H1 (cell line): Measurements from ENCODE around the gene ROM1. TPM values are rescaled to one million over a fixed set of nuclear protein-coding genes. Genes with fewer than 3 reads are reported as not detected.

Experiments
- BACH1 ChIP-seq: IDR thresholded peaks from 2 replicates; pipeline ENCODE4 v1.6.1; 2012; ENCODE audit warnings: low read length, improper control_type of control experiment
- CTCF ChIP-seq, 3 experiments: IDR thresholded peaks; 1 replicate in 2 of 3; 2 replicates in 1 of 3; pipeline versions ENCODE4 v1.5.1 to v1.6.1; 2011; ENCODE audit warnings: low read length in 3 of 3, mild to moderate bottlenecking in 3 of 3, inconsistent platforms in 2 of 3, low read depth in 1 of 3, moderate library complexity in 1 of 3; ENCODE audit not compliant: insufficient read depth in 1 of 3; ENCODE audit errors: control extremely low read depth in 1 of 3
- EGR1 ChIP-seq: IDR thresholded peaks from 2 replicates; pipeline ENCODE4 v1.6.1; 2011; ENCODE audit warnings: low read depth, low read length, borderline replicate concordance
- HDAC2 ChIP-seq, 2 experiments: fragments of 300-600 bp in 1 of 2; sonication (generic) in 1 of 2; IDR thresholded peaks; 2 replicates each; pipeline ENCODE4 v1.6.1; 2011 to 2012; ENCODE audit warnings: low read depth in 2 of 2, low read length in 2 of 2, mild to moderate bottlenecking in 2 of 2, moderate library complexity in 2 of 2, borderline replicate concordance in 1 of 2, inconsistent platforms in 1 of 2
- MAFK ChIP-seq: IDR thresholded peaks from 2 replicates; pipeline ENCODE4 v1.6.1; 2012; ENCODE audit warnings: low read depth, mild to moderate bottlenecking, improper control_type of control experiment, low read length
- MAX ChIP-seq: IDR thresholded peaks from 2 replicates; pipeline ENCODE4 v1.6.1; 2012; ENCODE audit warnings: inconsistent platforms
- RAD21 ChIP-seq, 2 experiments: IDR thresholded peaks in 1 of 2; conservative IDR thresholded peaks in 1 of 2; 2 replicates each; pipeline ENCODE4 v1.6.1; 2011; ENCODE audit warnings: low read depth in 2 of 2, low read length in 2 of 2, improper control_type of control experiment in 1 of 2, inconsistent platforms in 1 of 2, mild to moderate bottlenecking in 1 of 2, moderate library complexity in 1 of 2
- TAF7 ChIP-seq: optimal IDR thresholded peaks from 2 replicates; pipeline ENCODE3; 2011; ENCODE audit warnings: low read depth, mild to moderate bottlenecking, inconsistent platforms, low read length, moderate library complexity, borderline replicate concordance
- polyA plus RNA-seq, 7 experiments: library from polyadenylated mRNA; depleted of rRNA in 3 of 7; stranded (reverse) in 5 of 7; unstranded in 2 of 7; fragments of >200 nt in 5 of 7; fragments of 200-250 nt in 2 of 7; gene quantifications; 1 replicate in 5 of 7; 2 replicates in 1 of 7; 4 replicates in 1 of 7; pipeline versions ENCODE4 v1.2.1 to v1.2.3, GENCODE V29; 2011 to 2013; ENCODE audit warnings: missing spikeins in 2 of 7, mixed read lengths in 2 of 7
- total RNA-seq: library from RNA; stranded (reverse); fragmentation: NEBNext Ultra II Directional; extraction: Animal tissue kit (Norgen Biotek cat#: 25700); gene quantifications from 2 replicates; pipeline ENCODE4 v1.2.1, GENCODE V29; 2021

Gene ROM1
- total and polyA plus RNA-seq, 2 of the 8 experiments (the other 6 are each of a cell fraction or from before 2014, with no cell fraction given), result 0.86 to 2.2 TPM

- TF ChIP-seq BACH1, result peak; percentile 38; the same call in 1 of the 2 replicates
- peak; percentile 23 to 47; a peak in 3 of 4 replicates for TF ChIP-seq RAD21 (IDR thresholded peaks at IDR 0.05 in 1 of 2, conservative IDR thresholded peaks at IDR 0.05 in 1 of 2; ENCODE audit: low read depth in 2 of 2, low read length in 2 of 2)
- TF ChIP-seq MAX, result no peak
- peak; percentile 80; the same call in 1 of the 2 replicates for TF ChIP-seq EGR1
- TF ChIP-seq TAF7, result peak; percentile 35
- no peak for TF ChIP-seq HDAC2 (IDR thresholded peaks at IDR 0.05; ENCODE audit: borderline replicate concordance in 1 of 2, low read depth in 2 of 2, low read length in 2 of 2)
- TF ChIP-seq CTCF (IDR thresholded peaks at IDR 0.05; ENCODE audit: control extremely low read depth in 1 of 3, insufficient read depth in 1 of 3, low read depth in 1 of 3, low read length in 3 of 3), result peak; percentile 65 to 100 (median 87)
- peak; percentile 39; the same call in 1 of the 2 replicates for TF ChIP-seq MAFK
These were observed at the start of gene ROM1, which contains the start of gene EML3 (continued) for GRCh38 chr11:62612366-62613290.
